CD8-positive, alpha-beta memory T cell (primary cell): ENCODE data around the gene ALDH5A1. TPM values are rescaled to one million over a fixed set of nuclear protein-coding genes. Genes with fewer than 3 reads are reported as not detected.

ENCODE experiments used
- CTCF ChIA-PET: fragments of 350-600 bp; sonication (Branson Sonifier 250); formaldehyde crosslinking; loops from one replicate; lab custom pipeline; 2021; ENCODE audit warnings: antibody characterized with exemption; lab: Charles Lee
- POLR2A ChIA-PET: fragments of 350-600 bp; sonication (Branson Sonifier 250); formaldehyde crosslinking; loops from one replicate; lab custom pipeline; 2021; ENCODE audit warnings: antibody characterized with exemption; lab: Charles Lee
- DNase-seq, 5 donors: peaks; one replicate each; pipeline versions ENCODE4 v3.0.0 to v3.0.0-alpha.2; 2020 to 2022; ENCODE audit warnings: mixed read lengths in 1 of 5
- H3K27ac ChIP-seq: one replicate; pipeline ENCODE4 v1.7.0; 2013; ENCODE audit warnings: low read depth, mild to moderate bottlenecking, low read length, moderate library complexity
- H3K27me3 ChIP-seq: 2 replicates; pipeline ENCODE4 v1.7.0; 2013; ENCODE audit warnings: low read length, mild to moderate bottlenecking; ENCODE audit not compliant: insufficient read depth, poor library complexity, severe bottlenecking
- H3K36me3 ChIP-seq: 2 replicates; pipeline ENCODE4 v1.7.0; 2013; ENCODE audit warnings: mild to moderate bottlenecking, low read length, moderate library complexity; ENCODE audit not compliant: insufficient read depth
- H3K4me1 ChIP-seq: 2 replicates; pipeline ENCODE4 v1.7.0; 2013; ENCODE audit warnings: mild to moderate bottlenecking, low read length, moderate library complexity; ENCODE audit not compliant: insufficient read depth
- H3K4me3 ChIP-seq: 2 replicates; pipeline ENCODE4 v1.7.0; 2013; ENCODE audit warnings: mild to moderate bottlenecking, low read length
- H3K9me3 ChIP-seq: 2 replicates; pipeline ENCODE4 v1.7.0; 2013; ENCODE audit warnings: mild to moderate bottlenecking, low read length
- H3K27ac Mint-ChIP-seq, 8 donors: one replicate each; pipeline ENCODE4 v1.8.0; 2020 to 2021; ENCODE audit warnings: mixed read lengths in 8 of 8, mild to moderate bottlenecking in 6 of 8, inconsistent platforms in 3 of 8, moderate library complexity in 3 of 8
- H3K27me3 Mint-ChIP-seq, 2 donors: one replicate each; pipeline ENCODE4 v1.8.0; 2020 to 2021; ENCODE audit warnings: mixed read lengths in 2 of 2, mild to moderate bottlenecking in 1 of 2, moderate library complexity in 1 of 2
- H3K36me3 Mint-ChIP-seq, 3 donors: one replicate each; pipeline ENCODE4 v1.8.0; 2020 to 2021; ENCODE audit warnings: mixed read lengths in 3 of 3, inconsistent platforms in 1 of 3, mild to moderate bottlenecking in 1 of 3
- H3K4me1 Mint-ChIP-seq, 3 donors: one replicate each; pipeline ENCODE4 v1.8.0; 2020 to 2021; ENCODE audit warnings: mixed read lengths in 3 of 3, inconsistent platforms in 1 of 3, mild to moderate bottlenecking in 1 of 3
- H3K4me3 Mint-ChIP-seq, 7 donors: one replicate each; pipeline ENCODE4 v1.8.0; 2020 to 2021; ENCODE audit warnings: mixed read lengths in 7 of 7, mild to moderate bottlenecking in 6 of 7, moderate library complexity in 4 of 7, inconsistent platforms in 2 of 7
- H3K9me3 Mint-ChIP-seq, 5 donors: one replicate each; pipeline ENCODE4 v1.8.0; 2020 to 2022; ENCODE audit warnings: mixed read lengths in 5 of 5, mild to moderate bottlenecking in 3 of 5, moderate library complexity in 2 of 5, inconsistent platforms in 1 of 5
- polyA plus RNA-seq: library from polyadenylated mRNA; unstranded; fragments of 300-500 nt; fragmentation: Illumina TruSeq; gene quantifications from one replicate; pipeline ENCODE4 v1.2.3, GENCODE V29; 2021
- total RNA-seq, 2 experiments: library from RNA; stranded (reverse); gene quantifications; one replicate each; pipeline ENCODE4 v1.2.3, GENCODE V29; 2021

ALDH5A1 gene
- total RNA-seq (10 to 100 TPM; 13.2 to 15.4 TPM), polyA plus RNA-seq (11.8 TPM)

- Mint-ChIP-seq H3K27me3 (peaks cover 0 to 2% of the 10 kb centered on the region in 2 donors), H3K4me3 (peak within 1 kb of the TSS; percentile 86 to 95 (median 88)), H3K36me3 (peaks cover 8 to 14% (median 9%) of the 10 kb centered on the region in 3 donors), H3K4me1 (peaks cover 27 to 31% (median 30%) of the 10 kb centered on the region in 3 donors), H3K9me3 (peaks cover 0 to 7% (median 0%) of the 10 kb centered on the region in 5 donors), H3K27ac (peak within 1 kb of the TSS; percentile 27 to 94 (median 80))
- DNase-seq, result peak; percentile 49 to 85 (median 76)
- Histone ChIP-seq H3K27ac (peak within 1 kb of the TSS; percentile 7), H3K4me1 (peaks cover 19% of the 10 kb centered on the region), H3K36me3 (no peaks in the 10 kb centered on the region), H3K27me3 (no peaks in the 10 kb centered on the region), H3K4me3 (peak within 1 kb of the TSS; percentile 70), H3K9me3 (no peaks in the 10 kb centered on the region)
- CTCF ChIA-PET, result interaction anchor here (0.8 to 1.9 kb wide), 14 partner anchors 10 to 355 kb away, joined by 3 to 7 read pairs (median 3); no protein-coding TSS in a partner anchor
- POLR2A ChIA-PET, result interaction anchor here (0.8 to 1.4 kb wide), 2 partner anchors 26 to 227 kb away, joined by 3 read pairs; no protein-coding TSS in a partner anchor
Observed at GRCh38 chr6:24494821-24495795, at the start of gene ALDH5A1. TSS of gene ALDH5A1 (plus strand) at chr6:24494969. CDS start at chr6:24494997, 28 bp downstream.

DNA sequence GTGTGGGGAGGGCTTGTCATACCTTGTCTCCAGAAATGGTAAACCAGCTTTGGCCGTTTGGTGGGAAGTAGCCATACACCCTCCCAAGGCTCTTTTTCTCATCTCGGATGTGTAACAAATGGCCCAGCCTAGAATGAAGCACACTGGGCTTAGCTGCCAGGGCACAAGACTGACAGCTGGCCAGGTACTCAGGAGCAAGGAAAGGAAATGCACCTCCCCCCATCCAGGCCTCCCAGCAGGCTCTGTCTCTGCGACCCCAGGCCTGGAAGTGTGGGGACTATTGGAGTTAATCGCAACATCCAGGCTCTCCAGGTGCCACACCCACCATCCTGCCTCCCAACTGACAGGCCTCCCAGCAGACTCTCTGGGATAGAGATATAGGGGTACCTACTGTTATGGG is 49.1 kb upstream of the ALDH5A1 start:
- H3K27ac Mint-ChIP-seq, result no peak overlapping the region
- no peaks in the 10 kb centered on the region for H3K27me3 ChIP-seq
- H3K4me3 ChIP-seq, result no peak overlapping the region
- POLR2A ChIA-PET, result no interaction called here
- no peaks in the 10 kb centered on the region for H3K27me3 Mint-ChIP-seq
- H3K36me3 ChIP-seq, result no peaks in the 10 kb centered on the region
- H3K9me3 ChIP-seq, result no peaks in the 10 kb centered on the region
- CTCF ChIA-PET, result no interaction called here
- no peak overlapping the region for H3K27ac ChIP-seq
- H3K9me3 Mint-ChIP-seq, result no peaks in the 10 kb centered on the region
- no peaks in the 10 kb centered on the region for H3K4me1 ChIP-seq
- H3K4me3 Mint-ChIP-seq, result no peak overlapping the region
- DNase-seq, result no peak
- H3K4me1 Mint-ChIP-seq, result no peaks in the 10 kb centered on the region
- no peaks in the 10 kb centered on the region for H3K36me3 Mint-ChIP-seq

- Histone ChIP-seq H3K27ac (no peak overlapping the region), H3K36me3 (no peaks in the 10 kb centered on the region), H3K4me3 (no peak overlapping the region), H3K4me1 (no peaks in the 10 kb centered on the region), H3K9me3 (no peaks in the 10 kb centered on the region), H3K27me3 (no peaks in the 10 kb centered on the region)
- CTCF ChIA-PET, result no interaction called here
- Mint-ChIP-seq H3K36me3 (no peaks in the 10 kb centered on the region), H3K4me1 (no peaks in the 10 kb centered on the region), H3K9me3 (no peaks in the 10 kb centered on the region), H3K4me3 (no peak overlapping the region), H3K27ac (no peak overlapping the region), H3K27me3 (no peaks in the 10 kb centered on the region)
- POLR2A ChIA-PET, result no interaction called here
- no peak for DNase-seq
Observed at GRCh38 chr6:24446670-24447069, 48.1 kb upstream of the ALDH5A1 start.

DNA sequence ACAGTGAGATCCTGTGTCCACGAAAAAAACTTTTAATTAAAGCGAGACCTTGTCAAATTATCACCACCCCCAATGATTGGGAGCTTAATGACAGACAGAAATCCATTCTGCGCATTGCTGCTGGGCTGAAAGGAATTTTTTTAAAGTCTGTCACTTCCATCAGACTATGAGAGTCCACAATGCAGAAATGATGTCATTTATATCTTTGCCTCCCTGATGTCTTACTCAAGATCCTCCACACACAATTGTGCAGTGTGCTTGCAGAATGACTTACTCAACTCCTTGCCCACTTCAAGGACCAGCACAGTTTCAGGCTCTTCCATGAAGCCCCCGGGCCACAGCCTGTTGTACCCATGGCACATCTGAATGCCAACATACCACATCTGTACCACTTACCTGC is 46.4 kb upstream of the ALDH5A1 start:
- no peaks in the 10 kb centered on the region for H3K36me3 ChIP-seq
- Mint-ChIP-seq H3K4me3 (no peak overlapping the region), H3K27ac (no peak overlapping the region), H3K36me3 (no peaks in the 10 kb centered on the region), H3K27me3 (no peaks in the 10 kb centered on the region), H3K9me3 (no peaks in the 10 kb centered on the region), H3K4me1 (no peaks in the 10 kb centered on the region)
- POLR2A ChIA-PET, result no interaction called here
- no peak for DNase-seq
- no peaks in the 10 kb centered on the region for H3K27me3 ChIP-seq
- no peaks in the 10 kb centered on the region for H3K9me3 ChIP-seq
- H3K4me3 ChIP-seq, result no peak overlapping the region
- H3K4me1 ChIP-seq, result no peaks in the 10 kb centered on the region
- CTCF ChIA-PET, result no interaction called here
- H3K27ac ChIP-seq, result no peak overlapping the region

DNA sequence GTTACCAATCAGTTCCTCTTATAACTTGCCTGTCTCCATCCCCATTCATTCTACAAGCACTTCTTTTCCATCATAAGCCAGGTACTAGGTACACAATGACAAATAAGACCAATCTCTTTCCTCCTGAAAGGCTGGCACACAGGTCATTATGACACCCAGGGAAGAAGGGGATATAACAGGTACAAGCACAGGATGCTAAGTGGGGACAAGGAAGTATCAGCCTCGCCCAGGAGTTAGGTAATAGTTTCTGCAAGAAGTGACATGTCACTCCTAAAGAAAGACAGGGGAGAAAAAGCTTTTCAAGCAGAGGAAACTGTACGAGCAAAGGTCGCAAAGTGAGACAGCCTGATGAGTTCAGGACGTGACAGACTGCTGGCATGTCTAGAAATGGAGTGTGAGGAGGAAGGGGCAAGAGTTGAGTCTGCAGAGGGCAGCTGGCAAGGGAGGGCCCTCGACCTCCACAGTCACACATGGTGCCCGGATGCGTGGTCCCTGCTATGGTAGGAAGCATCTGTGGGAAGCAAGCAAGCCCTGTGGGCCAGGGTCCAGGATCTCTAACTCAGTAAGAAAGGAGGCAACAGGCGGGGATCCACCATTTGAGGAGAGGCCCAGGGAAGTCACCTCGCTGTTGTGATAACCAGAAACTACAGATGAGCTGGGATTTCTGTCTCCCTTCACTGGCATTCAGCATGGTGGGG is 45.8 kb upstream of the ALDH5A1 start:
- no peak overlapping the region for H3K4me3 ChIP-seq
- no peaks in the 10 kb centered on the region for H3K4me1 ChIP-seq
- POLR2A ChIA-PET, result no interaction called here
- CTCF ChIA-PET, result no interaction called here
- Mint-ChIP-seq H3K4me1 (no peaks in the 10 kb centered on the region), H3K27me3 (no peaks in the 10 kb centered on the region), H3K36me3 (no peaks in the 10 kb centered on the region), H3K4me3 (no peak overlapping the region), H3K9me3 (no peaks in the 10 kb centered on the region), H3K27ac (no peak overlapping the region)
- no peak for DNase-seq
- no peak overlapping the region for H3K27ac ChIP-seq
- H3K27me3 ChIP-seq, result no peaks in the 10 kb centered on the region
- H3K9me3 ChIP-seq, result no peaks in the 10 kb centered on the region
- no peaks in the 10 kb centered on the region for H3K36me3 ChIP-seq

DNA sequence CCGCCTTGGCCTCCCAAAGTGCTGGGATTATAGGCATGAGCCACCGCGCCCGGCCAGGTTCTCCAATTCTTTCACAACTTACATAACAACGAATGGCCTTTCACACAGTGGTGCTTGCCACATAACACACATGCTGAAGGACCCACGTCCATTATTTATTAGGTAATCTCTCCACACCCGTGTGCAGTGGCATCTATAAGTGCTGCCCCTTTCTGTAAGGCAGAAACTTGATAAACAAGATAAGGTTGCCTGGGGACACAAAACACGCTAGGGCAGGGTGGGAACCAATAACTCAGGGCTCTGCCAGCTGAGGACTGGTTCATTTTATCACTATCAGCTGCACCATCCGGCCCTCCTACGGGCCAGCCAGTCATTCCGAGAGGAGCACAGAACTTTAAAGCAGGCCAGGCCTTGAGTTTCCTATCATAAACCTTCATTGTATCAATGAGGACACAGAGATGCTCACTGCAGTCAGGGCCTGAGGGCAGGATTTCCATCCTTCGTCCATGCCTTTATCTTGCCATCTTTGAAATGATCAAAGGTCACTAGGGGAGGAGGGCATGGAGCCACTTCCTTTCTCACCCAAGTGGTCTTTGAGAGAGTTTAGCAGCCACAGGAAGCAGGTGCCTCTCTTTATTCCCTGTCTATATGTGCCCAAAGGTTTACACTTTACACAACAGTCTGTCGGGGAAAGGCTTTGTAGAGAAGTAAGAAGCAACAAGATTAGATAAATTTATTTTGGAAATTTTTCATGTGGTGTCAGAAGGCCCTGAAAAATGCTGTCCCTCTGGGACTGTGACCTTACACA is 43.0 kb upstream of the ALDH5A1 start:
- Histone ChIP-seq H3K36me3 (no peaks in the 10 kb centered on the region), H3K4me1 (no peaks in the 10 kb centered on the region), H3K4me3 (no peak overlapping the region), H3K27me3 (no peaks in the 10 kb centered on the region), H3K27ac (no peak overlapping the region), H3K9me3 (no peaks in the 10 kb centered on the region)
- DNase-seq, result no peak
- no peaks in the 10 kb centered on the region for H3K4me1 Mint-ChIP-seq
- no peak overlapping the region for H3K27ac Mint-ChIP-seq
- H3K4me3 Mint-ChIP-seq, result no peak overlapping the region
- H3K27me3 Mint-ChIP-seq, result no peaks in the 10 kb centered on the region
- ChIA-PET POLR2A (no interaction called here), CTCF (no interaction called here)
- no peaks in the 10 kb centered on the region for H3K36me3 Mint-ChIP-seq
- no peaks in the 10 kb centered on the region for H3K9me3 Mint-ChIP-seq

DNA sequence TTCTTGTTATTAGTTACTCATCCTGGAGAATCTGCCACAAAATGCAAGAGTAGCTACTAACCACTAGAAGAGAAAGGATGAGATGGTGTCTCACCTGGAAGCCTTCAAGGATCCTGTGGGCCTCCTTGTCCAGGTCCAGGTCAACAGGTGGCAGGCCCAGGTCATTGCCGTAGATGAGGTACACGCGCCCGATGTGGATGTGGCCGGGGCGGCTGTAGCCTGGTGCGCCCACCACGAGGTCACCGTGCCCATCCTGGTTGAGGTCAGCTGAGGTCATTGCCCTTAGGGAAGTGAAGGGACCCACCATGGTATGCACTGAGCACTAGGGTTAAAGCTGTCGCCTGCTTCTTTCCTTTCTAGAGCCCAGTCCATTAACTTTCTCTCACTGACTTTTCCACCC is 40.8 kb upstream of the ALDH5A1 start:
- no peak for DNase-seq
- H3K9me3 Mint-ChIP-seq, result no peaks in the 10 kb centered on the region
- no peaks in the 10 kb centered on the region for H3K4me1 Mint-ChIP-seq
- H3K27ac Mint-ChIP-seq, result no peak overlapping the region
- Histone ChIP-seq H3K36me3 (no peaks in the 10 kb centered on the region), H3K27ac (no peak overlapping the region), H3K4me3 (no peak overlapping the region), H3K9me3 (no peaks in the 10 kb centered on the region), H3K4me1 (no peaks in the 10 kb centered on the region), H3K27me3 (no peaks in the 10 kb centered on the region)
- no peaks in the 10 kb centered on the region for H3K36me3 Mint-ChIP-seq
- no peak overlapping the region for H3K4me3 Mint-ChIP-seq
- H3K27me3 Mint-ChIP-seq, result no peaks in the 10 kb centered on the region
- ChIA-PET POLR2A (no interaction called here), CTCF (no interaction called here)
